ENCODE results near the gene COMMD8.

DNA sequence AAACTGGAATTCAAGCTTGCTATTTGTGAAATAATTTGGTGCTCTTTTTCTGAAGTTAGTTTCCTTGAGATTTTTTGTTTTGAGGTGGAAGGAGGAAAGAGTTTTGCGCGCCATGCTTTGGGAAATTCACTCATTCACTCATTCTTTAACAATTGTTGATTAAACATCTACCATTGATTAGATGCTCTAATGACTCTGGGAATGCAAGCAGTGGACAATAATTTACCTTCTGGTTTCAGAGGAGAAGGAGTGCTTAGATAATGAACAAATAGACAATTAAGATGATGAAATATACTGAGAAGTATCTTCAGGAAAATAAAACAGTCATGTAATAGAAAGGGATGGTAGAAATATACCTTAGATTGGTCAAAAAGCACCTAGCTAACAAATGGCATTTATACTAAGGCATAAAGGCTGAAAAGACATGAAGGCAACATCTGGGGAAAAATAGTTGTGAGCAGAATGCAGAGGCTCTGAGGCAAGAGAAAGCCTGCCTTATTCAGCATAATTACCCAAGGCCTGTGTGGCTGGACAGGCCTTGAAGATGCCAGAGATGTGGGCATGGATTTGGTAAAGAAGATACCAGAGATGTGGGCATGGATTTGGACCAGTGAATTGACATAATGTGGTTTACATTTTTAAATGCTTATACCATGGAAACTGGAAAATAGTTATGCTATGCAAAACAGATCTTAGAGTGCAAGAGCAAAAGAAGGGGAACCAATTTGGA lies 2.7 kb upstream of the COMMD8 start:
- TF ChIP-seq POLR2A (IDR thresholded peaks at IDR 0.05) = no peak
- TF ChIP-seq, protein P1, sequence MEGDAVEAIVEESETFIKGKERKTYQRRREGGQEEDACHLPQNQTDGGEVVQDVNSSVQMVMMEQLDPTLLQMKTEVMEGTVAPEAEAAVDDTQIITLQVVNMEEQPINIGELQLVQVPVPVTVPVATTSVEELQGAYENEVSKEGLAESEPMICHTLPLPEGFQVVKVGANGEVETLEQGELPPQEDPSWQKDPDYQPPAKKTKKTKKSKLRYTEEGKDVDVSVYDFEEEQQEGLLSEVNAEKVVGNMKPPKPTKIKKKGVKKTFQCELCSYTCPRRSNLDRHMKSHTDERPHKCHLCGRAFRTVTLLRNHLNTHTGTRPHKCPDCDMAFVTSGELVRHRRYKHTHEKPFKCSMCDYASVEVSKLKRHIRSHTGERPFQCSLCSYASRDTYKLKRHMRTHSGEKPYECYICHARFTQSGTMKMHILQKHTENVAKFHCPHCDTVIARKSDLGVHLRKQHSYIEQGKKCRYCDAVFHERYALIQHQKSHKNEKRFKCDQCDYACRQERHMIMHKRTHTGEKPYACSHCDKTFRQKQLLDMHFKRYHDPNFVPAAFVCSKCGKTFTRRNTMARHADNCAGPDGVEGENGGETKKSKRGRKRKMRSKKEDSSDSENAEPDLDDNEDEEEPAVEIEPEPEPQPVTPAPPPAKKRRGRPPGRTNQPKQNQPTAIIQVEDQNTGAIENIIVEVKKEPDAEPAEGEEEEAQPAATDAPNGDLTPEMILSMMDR (IDR thresholded peaks at IDR 0.05) = no peak

Measured in esophagus squamous epithelium (tissue), 4 donors.